H9 (cell line): ENCODE measurements around the gene RNPS1. TPM values are rescaled to one million over a fixed set of nuclear protein-coding genes. Genes with fewer than 3 reads are reported as not detected.

Experiments
- DNase-seq: peaks from one replicate; pipeline ENCODE4 v3.0.0-alpha.2; 2017
- H2AFZ ChIP-seq: one replicate; pipeline ENCODE4 v1.6.1; 2013; ENCODE audit warnings: mild to moderate bottlenecking, low read length, control low read depth, moderate library complexity
- H2AK5ac ChIP-seq: 2 replicates; pipeline ENCODE4 v1.6.1; 2013; ENCODE audit warnings: low read length, control low read depth, mixed read lengths; ENCODE audit not compliant: insufficient read length
- H2BK120ac ChIP-seq: one replicate; pipeline ENCODE4 v1.6.1; 2013; ENCODE audit warnings: low read depth, mild to moderate bottlenecking, low read length, control low read depth, inconsistent platforms; ENCODE audit not compliant: poor library complexity, severe bottlenecking
- H2BK12ac ChIP-seq: 2 replicates; pipeline ENCODE4 v1.6.1; 2013; ENCODE audit warnings: low read length, control low read depth, mixed read lengths, low read depth; ENCODE audit not compliant: insufficient read length
- H2BK15ac ChIP-seq: 2 replicates; pipeline ENCODE4 v1.6.1; 2013; ENCODE audit warnings: low read depth, low read length, control low read depth
- H2BK20ac ChIP-seq: one replicate; pipeline ENCODE4 v1.6.1; 2013; ENCODE audit warnings: low read depth, mild to moderate bottlenecking, low read length, control low read depth, inconsistent platforms; ENCODE audit not compliant: poor library complexity, severe bottlenecking
- H2BK5ac ChIP-seq: 2 replicates; pipeline ENCODE4 v1.6.1; 2013; ENCODE audit warnings: low read length, control low read depth, mixed read lengths; ENCODE audit not compliant: insufficient read length
- H3K14ac ChIP-seq: 2 replicates; pipeline ENCODE4 v1.6.1; 2013; ENCODE audit warnings: low read length, control low read depth; ENCODE audit not compliant: insufficient read depth
- H3K18ac ChIP-seq: 2 replicates; pipeline ENCODE4 v1.6.1; 2013; ENCODE audit warnings: low read depth, mild to moderate bottlenecking, mixed read lengths, low read length, control low read depth; ENCODE audit not compliant: insufficient read length
- H3K23ac ChIP-seq: 2 replicates; pipeline ENCODE4 v1.6.1; 2013; ENCODE audit warnings: low read length, control low read depth, mixed read lengths, low read depth; ENCODE audit not compliant: insufficient read length
- H3K23me2 ChIP-seq: 2 replicates; pipeline ENCODE4 v1.6.1; 2013; ENCODE audit warnings: low read depth, mild to moderate bottlenecking, mixed read lengths, low read length, control low read depth; ENCODE audit not compliant: insufficient read length, poor library complexity, severe bottlenecking
- H3K27ac ChIP-seq: 2 replicates; pipeline ENCODE4 v1.5.1; 2013; ENCODE audit warnings: low read length, control low read depth, mixed read lengths, low read depth; ENCODE audit not compliant: insufficient read length
- H3K27me3 ChIP-seq: 2 replicates; pipeline ENCODE4 v1.6.1; 2013; ENCODE audit warnings: low read length, control low read depth, inconsistent platforms; ENCODE audit not compliant: insufficient read depth
- H3K4ac ChIP-seq: 2 replicates; pipeline ENCODE4 v1.6.1; 2013; ENCODE audit warnings: low read depth, mild to moderate bottlenecking, control low read depth, inconsistent platforms, low read length, moderate library complexity
- H3K4me1 ChIP-seq: 2 replicates; pipeline ENCODE4 v1.6.1; 2013; ENCODE audit warnings: low read length, control low read depth, inconsistent platforms; ENCODE audit not compliant: insufficient read depth
- H3K4me2 ChIP-seq: 2 replicates; pipeline ENCODE4 v1.6.1; 2013; ENCODE audit warnings: low read length, control low read depth, mixed read lengths; ENCODE audit not compliant: insufficient read length, insufficient read depth
- H3K56ac ChIP-seq: 2 replicates; pipeline ENCODE4 v1.6.1; 2013; ENCODE audit warnings: low read depth, mild to moderate bottlenecking, mixed read lengths, low read length, control low read depth; ENCODE audit not compliant: insufficient read length
- H3K79me1 ChIP-seq: 2 replicates; pipeline ENCODE4 v1.6.1; 2013; ENCODE audit warnings: low read depth, mild to moderate bottlenecking, moderate library complexity, low read length, control low read depth, inconsistent platforms; ENCODE audit not compliant: insufficient read depth, poor library complexity, severe bottlenecking
- H3K79me2 ChIP-seq: 2 replicates; pipeline ENCODE4 v1.6.1; 2013; ENCODE audit warnings: low read length, control low read depth, inconsistent platforms; ENCODE audit not compliant: insufficient read depth
- H3K9ac ChIP-seq: 2 replicates; pipeline ENCODE4 v1.6.1; 2013; ENCODE audit warnings: low read length, control low read depth, mixed read lengths; ENCODE audit not compliant: insufficient read length; ENCODE audit errors: extremely low read depth
- H3K9me3 ChIP-seq: one replicate; pipeline ENCODE4 v1.6.1; 2013; ENCODE audit warnings: low read depth, low read length, inconsistent platforms; ENCODE audit not compliant: control insufficient read depth
- H3T11ph ChIP-seq: one replicate; pipeline ENCODE4 v1.6.1; 2013; ENCODE audit warnings: mild to moderate bottlenecking, low read length, control low read depth, inconsistent platforms
- H4K20me1 ChIP-seq: one replicate; pipeline ENCODE4 v1.6.1; 2013; ENCODE audit not compliant: control insufficient read depth, insufficient read length, insufficient read depth
- H4K5ac ChIP-seq: 2 replicates; pipeline ENCODE4 v1.6.1; 2013; ENCODE audit warnings: low read depth, mild to moderate bottlenecking, mixed read lengths, low read length, control low read depth; ENCODE audit not compliant: insufficient read length
- H4K8ac ChIP-seq: replicated peaks from 2 replicates; pipeline ENCODE4 v1.6.1; 2013; ENCODE audit warnings: low read length, control low read depth, mixed read lengths, low read depth; ENCODE audit not compliant: insufficient read length
- H4K91ac ChIP-seq: 2 replicates; pipeline ENCODE4 v1.6.1; 2013; ENCODE audit warnings: low read depth, mild to moderate bottlenecking, moderate library complexity, mixed read lengths, low read length, control low read depth; ENCODE audit not compliant: insufficient read length
- H3K27ac Mint-ChIP-seq, 3 experiments: 2 replicates in 2 of 3; 3 replicates in 1 of 3; pipeline ENCODE4 v1.8.0; 2020 to 2021; ENCODE audit warnings: mixed read lengths in 3 of 3, mild to moderate bottlenecking in 1 of 3, moderate library complexity in 1 of 3
- H3K27me3 Mint-ChIP-seq: 2 replicates; pipeline ENCODE4 v1.8.0; 2021; ENCODE audit warnings: low read depth, mild to moderate bottlenecking, moderate library complexity, mixed read lengths
- H3K36me3 Mint-ChIP-seq, 3 experiments: 2 replicates in 2 of 3; 3 replicates in 1 of 3; pipeline ENCODE4 v1.8.0; 2020 to 2021; ENCODE audit warnings: low read depth in 3 of 3, mixed read lengths in 3 of 3; ENCODE audit not compliant: insufficient read depth in 1 of 3
- H3K4me1 Mint-ChIP-seq, 2 experiments: 2 replicates each; pipeline ENCODE4 v1.8.0; 2020; ENCODE audit warnings: mixed read lengths in 2 of 2
- H3K4me3 Mint-ChIP-seq, 2 experiments: 2 replicates in 1 of 2; 3 replicates in 1 of 2; pipeline ENCODE4 v1.8.0; 2020 to 2021; ENCODE audit warnings: mild to moderate bottlenecking in 2 of 2, mixed read lengths in 2 of 2, moderate library complexity in 1 of 2
- H3K9me3 Mint-ChIP-seq, 2 experiments: 2 replicates in 1 of 2; 3 replicates in 1 of 2; pipeline ENCODE4 v1.8.0; 2020; ENCODE audit warnings: mild to moderate bottlenecking in 2 of 2, mixed read lengths in 2 of 2, moderate library complexity in 1 of 2
- WGBS: extraction: QIAGEN DNeasy Blood & Tissue Kit; methylation state at CpG from one replicate; pipeline ENCODE4 v1.1.7; 2013; ENCODE audit warnings: missing lambda C conversion rate, low lambda C conversion rate, mixed read lengths; ENCODE audit not compliant: insufficient read length; ENCODE audit errors: extremely low coverage; 5-methylcytosine and 5-hydroxymethylcytosine counted together
- total RNA-seq: library from RNA; stranded (reverse); gene quantifications from 2 replicates; pipeline ENCODE4 v1.2.1, GENCODE V29; 2021
- TF ChIP-seq, protein P1 (sequence below): fragments of 200-600 bp; sonication (generic); conservative IDR thresholded peaks from 3 replicates; pipeline ENCODE4 v1.8.0; 2021; ENCODE audit warnings: antibody characterized with exemption, mild to moderate bottlenecking

Gene RNPS1
- total RNA-seq, 1 experiment from 2014 or later: 384 TPM

- Histone ChIP-seq H2BK120ac (no peak overlapping the region), H3K4me2 (no peak overlapping the region), H4K20me1 (no peaks in the 10 kb centered on the region), H2AK5ac (no peak overlapping the region), H3K56ac (no peak overlapping the region), H2BK20ac (no peak overlapping the region), H2BK5ac (no peak overlapping the region), H2AFZ (no peak overlapping the region), H4K5ac (no peak overlapping the region), H4K91ac (no peak overlapping the region), H3K27ac (no peak overlapping the region), H2BK12ac (no peak overlapping the region), H3K4ac (no peak overlapping the region), H3K23me2 (peaks cover 13% of the 10 kb centered on the region), H3K18ac (no peak overlapping the region), H3T11ph (no peak overlapping the region), H3K27me3 (peaks cover 2% of the 10 kb centered on the region; the same call in 1 of the 2 replicates), H2BK15ac (no peak overlapping the region), H3K9ac (no peak overlapping the region), H4K8ac (no peak overlapping the region), H3K9me3 (no peaks in the 10 kb centered on the region), H3K14ac (no peak overlapping the region), H3K4me1 (no peaks in the 10 kb centered on the region), H3K23ac (no peak overlapping the region), H3K79me1 (no peaks in the 10 kb centered on the region), H3K79me2 (no peaks in the 10 kb centered on the region)
- Mint-ChIP-seq H3K9me3 (no peaks in the 10 kb centered on the region), H3K36me3 (peaks cover 2 to 24% (median 8%) of the 10 kb centered on the region in 3 experiments; a peak in 6 of 7 replicates), H3K4me1 (peaks cover 0 to 3% of the 10 kb centered on the region in 2 experiments; a peak in 1 of 4 replicates), H3K27ac (no peak overlapping the region), H3K27me3 (peaks cover 16% of the 10 kb centered on the region), H3K4me3 (0 out of 5 replicates have a peak overlapping the region, but pooled peaks of 1 of the 2 experiments have one; percentile 42)
- WGBS: no CpG with 5 or more reads among the region's 28 CpGs
- DNase-seq: no peak
- TF ChIP-seq, protein P1, sequence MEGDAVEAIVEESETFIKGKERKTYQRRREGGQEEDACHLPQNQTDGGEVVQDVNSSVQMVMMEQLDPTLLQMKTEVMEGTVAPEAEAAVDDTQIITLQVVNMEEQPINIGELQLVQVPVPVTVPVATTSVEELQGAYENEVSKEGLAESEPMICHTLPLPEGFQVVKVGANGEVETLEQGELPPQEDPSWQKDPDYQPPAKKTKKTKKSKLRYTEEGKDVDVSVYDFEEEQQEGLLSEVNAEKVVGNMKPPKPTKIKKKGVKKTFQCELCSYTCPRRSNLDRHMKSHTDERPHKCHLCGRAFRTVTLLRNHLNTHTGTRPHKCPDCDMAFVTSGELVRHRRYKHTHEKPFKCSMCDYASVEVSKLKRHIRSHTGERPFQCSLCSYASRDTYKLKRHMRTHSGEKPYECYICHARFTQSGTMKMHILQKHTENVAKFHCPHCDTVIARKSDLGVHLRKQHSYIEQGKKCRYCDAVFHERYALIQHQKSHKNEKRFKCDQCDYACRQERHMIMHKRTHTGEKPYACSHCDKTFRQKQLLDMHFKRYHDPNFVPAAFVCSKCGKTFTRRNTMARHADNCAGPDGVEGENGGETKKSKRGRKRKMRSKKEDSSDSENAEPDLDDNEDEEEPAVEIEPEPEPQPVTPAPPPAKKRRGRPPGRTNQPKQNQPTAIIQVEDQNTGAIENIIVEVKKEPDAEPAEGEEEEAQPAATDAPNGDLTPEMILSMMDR: no peak
Measured at GRCh38 chr16:2235234-2235651, 32.7 kb downstream of the RNPS1 start.
